ENCODE measurements around the gene IRAK1. TPM values are rescaled to one million over a fixed set of nuclear protein-coding genes. Genes with fewer than 3 reads are reported as not detected.

The IRAK1 gene
- total and polyA plus RNA-seq, 2 donors (not counting 3 experiments of a cell fraction or from before 2014, with no cell fraction given) = 63.6 to 138 TPM

DNA sequence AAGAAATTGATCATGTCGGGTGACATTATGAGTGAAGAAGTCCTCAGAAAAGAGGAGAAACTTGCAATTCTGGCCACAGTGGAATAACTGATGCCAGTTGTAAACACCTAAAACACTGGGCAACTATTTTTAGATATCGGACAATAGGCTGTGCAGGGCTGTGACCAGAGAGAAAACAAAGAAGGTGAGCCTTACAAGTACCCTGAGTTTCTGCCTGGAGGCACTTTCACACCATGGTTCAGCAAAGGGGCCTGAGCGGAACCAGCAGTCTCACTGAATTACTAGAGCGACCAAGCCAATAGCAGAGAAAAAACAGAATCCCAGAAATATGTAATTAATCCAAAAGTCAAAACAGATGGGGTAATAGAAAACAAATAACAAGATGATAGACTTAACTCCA, 11.2 kb downstream of the IRAK1 start:
- ChIA-PET CTCF (no interaction called here), POLR2A (no interaction called here)
- no TSS peak for BruUV-seq (replicated peaks)
- no peaks in the 10 kb centered on the region for H3K27me3 ChIP-seq (ENCODE audit: control insufficient read depth in 2 of 2, insufficient read depth in 2 of 2, low read length in 2 of 2)
- FAIRE-seq = peak; percentile 59
- H3K9me3 ChIP-seq (replicated peaks; ENCODE audit: control insufficient read depth, insufficient read depth, low read length) = no peaks in the 10 kb centered on the region
- no peaks in the 10 kb centered on the region for H4K20me1 ChIP-seq (replicated peaks; ENCODE audit: control insufficient read depth, extremely low read depth, insufficient read depth, low read length)
- no peak overlapping the region for H3K9ac ChIP-seq (replicated peaks; ENCODE audit: extremely low read depth, insufficient read depth, low read length)
- peaks cover 4% of the 10 kb centered on the region for H3K4me1 ChIP-seq (ENCODE audit: control insufficient read depth, extremely low read depth, insufficient read depth, low read length)
- intact Hi-C loops (cut with micrococcal nuclease) (no loop called here), dilution Hi-C loops (cut with MboI; ENCODE audit: extremely low pct_ligation_motif_present, low sequenced_read_pairs) (no loop called here)
- no peak overlapping the region for H3K4me3 ChIP-seq (replicated peaks in 1 of 3; ENCODE audit: insufficient read depth in 1 of 3, low read depth in 1 of 3, low read length in 3 of 3)
- H3K36me3 ChIP-seq (ENCODE audit: control insufficient read depth in 2 of 2, extremely low read depth in 1 of 2, insufficient read depth in 2 of 2, low read length in 2 of 2) = peaks cover 0 to 2% of the 10 kb centered on the region in 2 experiments
- H3K79me2 ChIP-seq (ENCODE audit: control insufficient read depth, insufficient read depth, low read length) = no peaks in the 10 kb centered on the region
- TF ChIP-seq MAX (IDR thresholded peaks at IDR 0.05; ENCODE audit: insufficient read depth, insufficient read length) (no peak), EZH2 (IDR thresholded peaks at IDR 0.05; ENCODE audit: borderline replicate concordance, low read depth, low read length, severe bottlenecking) (no peak), JUN (IDR thresholded peaks at IDR 0.05; ENCODE audit: borderline replicate concordance, insufficient read depth, insufficient read length, low read depth) (no peak), POLR2AphosphoS5 (IDR thresholded peaks at IDR 0.05; ENCODE audit: insufficient read depth, low read depth, low read length) (no peak), MYC (IDR thresholded peaks at IDR 0.05; ENCODE audit: low read depth, low read length) (no peak), GATA2 (IDR thresholded peaks at IDR 0.05; ENCODE audit: insufficient read depth, insufficient read length, low read depth, low read length) (no peak), POLR2A (IDR thresholded peaks at IDR 0.05; ENCODE audit: low read depth, low read length) (no peak), FOS (IDR thresholded peaks at IDR 0.05; ENCODE audit: borderline replicate concordance, insufficient read depth, low read length) (no peak)
- TF ChIP-seq, protein P1, sequence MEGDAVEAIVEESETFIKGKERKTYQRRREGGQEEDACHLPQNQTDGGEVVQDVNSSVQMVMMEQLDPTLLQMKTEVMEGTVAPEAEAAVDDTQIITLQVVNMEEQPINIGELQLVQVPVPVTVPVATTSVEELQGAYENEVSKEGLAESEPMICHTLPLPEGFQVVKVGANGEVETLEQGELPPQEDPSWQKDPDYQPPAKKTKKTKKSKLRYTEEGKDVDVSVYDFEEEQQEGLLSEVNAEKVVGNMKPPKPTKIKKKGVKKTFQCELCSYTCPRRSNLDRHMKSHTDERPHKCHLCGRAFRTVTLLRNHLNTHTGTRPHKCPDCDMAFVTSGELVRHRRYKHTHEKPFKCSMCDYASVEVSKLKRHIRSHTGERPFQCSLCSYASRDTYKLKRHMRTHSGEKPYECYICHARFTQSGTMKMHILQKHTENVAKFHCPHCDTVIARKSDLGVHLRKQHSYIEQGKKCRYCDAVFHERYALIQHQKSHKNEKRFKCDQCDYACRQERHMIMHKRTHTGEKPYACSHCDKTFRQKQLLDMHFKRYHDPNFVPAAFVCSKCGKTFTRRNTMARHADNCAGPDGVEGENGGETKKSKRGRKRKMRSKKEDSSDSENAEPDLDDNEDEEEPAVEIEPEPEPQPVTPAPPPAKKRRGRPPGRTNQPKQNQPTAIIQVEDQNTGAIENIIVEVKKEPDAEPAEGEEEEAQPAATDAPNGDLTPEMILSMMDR (IDR thresholded peaks at IDR 0.05; ENCODE audit: extremely low read depth in 1 of 2, insufficient read depth in 1 of 2, low read depth in 1 of 2, low read length in 2 of 2) = no peak
- no peak overlapping the region for H3K27ac ChIP-seq (ENCODE audit: insufficient read depth, low read depth, low read length)
- no peak overlapping the region for H2AFZ ChIP-seq (ENCODE audit: low read depth, low read length)
- H3K9me1 ChIP-seq (replicated peaks; ENCODE audit: control insufficient read depth, extremely low read depth, insufficient read depth, low read length) = no peaks in the 10 kb centered on the region
- DNase-seq (ENCODE audit: low read depth, low spot score) = no peak
- no peak overlapping the region for H3K4me2 ChIP-seq (ENCODE audit: insufficient read depth, low read length)

Measured in endothelial cell of umbilical vein (primary cell).